Ishikawa (cell line): ENCODE measurements around the gene NRXN3.
A peak's percentile ranks its signal among the peaks of the same experiment; 100 is the strongest.

Source experiments
- CEBPB ChIP-seq: IDR thresholded peaks from 2 replicates; pipeline ENCODE4 v1.6.1; 2012
- CREB1 ChIP-seq: IDR thresholded peaks from 2 replicates; pipeline ENCODE4 v1.6.1; 2012; ENCODE audit warnings: low read depth
- EGR1 ChIP-seq: IDR thresholded peaks from 2 replicates; pipeline ENCODE4 v1.6.1; 2012
- EP300 ChIP-seq: IDR thresholded peaks from 2 replicates; pipeline ENCODE4 v1.6.1; 2012; ENCODE audit warnings: borderline replicate concordance
- FOXM1 ChIP-seq: IDR thresholded peaks from 2 replicates; pipeline ENCODE4 v1.6.1; 2012; ENCODE audit warnings: low read depth, borderline replicate concordance
- MAX ChIP-seq: IDR thresholded peaks from 2 replicates; pipeline ENCODE4 v1.6.1; 2012
- NFIC ChIP-seq: IDR thresholded peaks from 2 replicates; pipeline ENCODE4 v1.6.1; 2012
- RAD21 ChIP-seq: IDR thresholded peaks from 2 replicates; pipeline ENCODE4 v1.6.1; 2012; ENCODE audit warnings: low read depth
- REST ChIP-seq: IDR thresholded peaks from 2 replicates; pipeline ENCODE4 v1.6.1; 2012; ENCODE audit warnings: low read depth, mild to moderate bottlenecking
- TAF1 ChIP-seq: IDR thresholded peaks from 2 replicates; pipeline ENCODE4 v1.6.1; 2012; ENCODE audit warnings: low read depth, mild to moderate bottlenecking
- TCF12 ChIP-seq: IDR thresholded peaks from 2 replicates; pipeline ENCODE4 v1.6.1; 2012; ENCODE audit warnings: low read depth
- TEAD4 ChIP-seq: IDR thresholded peaks from 2 replicates; pipeline ENCODE4 v1.6.1; 2012
- USF1 ChIP-seq: IDR thresholded peaks from 2 replicates; pipeline ENCODE4 v1.6.1; 2012
- YY1 ChIP-seq: IDR thresholded peaks from 2 replicates; pipeline ENCODE4 v1.6.1; 2012; ENCODE audit warnings: low read depth
- ZBTB7A ChIP-seq: IDR thresholded peaks from 2 replicates; pipeline ENCODE4 v1.6.1; 2012; ENCODE audit warnings: low read depth

NRXN3 gene

GRCh38 chr14:78992867-78993266 is 822.7 kb downstream of the NRXN3 start:
- no peak for TF ChIP-seq YY1

- no peak for TF ChIP-seq MAX
- TF ChIP-seq ZBTB7A = no peak
- TF ChIP-seq YY1 = no peak
- no peak for TF ChIP-seq CEBPB
- no peak for TF ChIP-seq CREB1
- no peak for TF ChIP-seq EGR1
- TF ChIP-seq TEAD4 = no peak
- TF ChIP-seq REST = no peak
- TF ChIP-seq EP300 = no peak
Measured at GRCh38 chr14:78997811-78998210, 827.6 kb downstream of the NRXN3 start.

DNA sequence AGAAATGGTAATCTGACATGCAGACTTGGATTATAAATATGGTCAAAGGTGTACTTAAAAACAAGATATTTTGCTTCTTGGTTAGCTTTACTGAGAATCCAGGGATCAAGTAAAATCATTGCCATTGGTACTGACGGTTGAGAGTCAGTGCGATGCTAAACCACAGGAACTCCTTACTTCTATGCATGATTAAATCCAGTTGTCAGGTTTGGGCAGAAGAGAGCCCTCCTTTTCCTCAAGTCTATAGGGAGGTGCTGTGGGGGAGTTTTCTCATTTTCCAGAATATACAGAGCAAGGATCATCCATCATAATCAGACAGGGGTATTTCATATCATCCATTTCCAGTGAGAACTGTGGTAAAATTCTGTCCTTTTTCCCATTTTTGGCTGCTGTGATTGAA is 839.1 kb downstream of the NRXN3 start:
- TF ChIP-seq NFIC (no peak), TAF1 (no peak), EGR1 (no peak), CREB1 (no peak), RAD21 (no peak), TCF12 (no peak), ZBTB7A (no peak), MAX (no peak), USF1 (no peak), YY1 (no peak), REST (no peak)

DNA sequence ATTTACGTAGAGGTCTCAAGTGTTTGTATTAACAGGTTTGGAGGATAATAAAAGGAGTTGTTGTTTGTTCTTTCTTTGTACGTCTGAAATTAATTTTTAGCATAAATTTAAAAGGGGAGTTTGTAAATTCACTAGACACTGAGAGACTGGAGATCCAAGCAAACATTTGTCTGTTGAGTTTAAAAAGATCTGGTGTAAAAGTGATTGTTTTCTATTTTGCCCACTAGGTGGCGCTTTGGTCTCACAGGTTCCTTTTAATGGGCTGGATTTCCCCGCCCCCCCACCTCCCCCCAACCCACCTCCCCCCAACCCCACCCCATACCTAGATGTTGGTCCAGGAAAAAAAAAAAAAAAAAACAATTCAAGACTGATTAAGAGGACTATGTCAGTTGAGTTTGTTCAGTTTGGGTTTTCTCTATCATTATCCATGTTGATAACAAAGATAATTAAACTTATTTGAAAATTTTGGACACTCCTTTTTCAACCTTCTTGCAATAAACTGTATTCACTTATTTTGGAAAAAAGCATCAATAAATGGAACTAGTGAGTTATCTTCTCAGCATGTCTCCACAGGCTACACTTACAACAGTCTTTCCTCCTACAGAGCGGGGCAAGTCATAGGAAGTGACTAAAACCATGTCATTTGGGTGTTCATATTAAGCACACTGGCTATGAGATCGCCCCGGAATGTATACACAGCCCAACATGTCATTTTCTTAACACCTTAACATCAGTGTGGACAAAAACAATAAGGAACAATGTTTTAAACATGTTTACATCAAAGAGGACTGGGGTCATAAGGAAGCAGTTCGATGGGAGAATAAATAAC is 841.1 kb downstream of the NRXN3 start:
- TF ChIP-seq RAD21 (peak; percentile 51), EGR1 (no peak), TCF12 (no peak)

DNA sequence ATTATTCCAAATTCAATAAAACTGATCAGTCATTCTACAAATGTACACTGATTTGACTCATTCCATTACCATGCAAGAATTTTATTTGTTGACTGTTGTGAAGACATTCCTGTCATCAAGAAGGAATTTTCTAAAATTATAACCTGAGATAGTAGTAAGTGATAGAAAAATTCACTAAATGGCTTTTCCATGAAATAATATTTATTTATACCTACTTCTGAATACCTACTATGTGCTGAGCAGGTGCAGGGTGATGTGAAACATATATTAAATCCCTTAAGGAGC is 841.7 kb downstream of the NRXN3 start:
- TF ChIP-seq TAF1 (no peak), EGR1 (no peak)

DNA sequence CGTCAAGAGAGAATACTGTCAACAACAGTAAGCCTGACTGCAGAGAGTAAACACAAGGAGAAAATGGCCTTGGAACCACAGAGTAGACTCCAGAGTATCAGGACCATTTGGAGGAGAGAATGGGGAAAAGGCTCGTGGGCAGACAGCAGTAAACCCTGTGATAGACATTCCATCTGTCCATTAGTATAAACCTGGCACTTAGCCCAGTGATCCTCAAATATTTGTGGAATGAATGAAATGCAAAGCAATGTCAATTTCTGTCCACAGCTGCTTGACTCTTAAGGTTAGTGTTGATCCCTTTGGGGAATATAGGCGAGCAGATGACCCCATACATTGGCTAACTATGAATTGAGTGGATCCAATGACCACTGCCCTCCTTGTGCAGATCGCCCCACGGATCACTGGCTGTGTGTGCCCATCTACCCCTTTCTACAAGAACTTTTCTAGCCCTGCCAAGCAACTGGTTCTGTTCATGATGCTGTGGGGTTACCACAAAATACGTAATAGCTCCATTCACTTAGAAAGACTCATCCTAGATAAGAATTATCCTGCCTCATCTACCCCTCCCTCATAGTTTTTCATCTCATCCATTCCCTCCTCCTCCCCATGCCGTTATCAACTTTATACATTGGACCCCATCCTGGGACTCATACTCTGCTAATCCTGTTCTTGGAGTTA is 846.8 kb downstream of the NRXN3 start:
- TF ChIP-seq TCF12 = no peak
- TF ChIP-seq CREB1 = no peak
- TF ChIP-seq FOXM1 = no peak
- TF ChIP-seq EGR1 = no peak
- TF ChIP-seq ZBTB7A = no peak
- TF ChIP-seq TAF1 = no peak
- TF ChIP-seq YY1 = no peak
- no peak for TF ChIP-seq REST
- TF ChIP-seq NFIC = no peak
